HepG2 (cell line): ENCODE data around the gene IFNA14. TPM values are rescaled to one million over a fixed set of nuclear protein-coding genes. Genes with fewer than 3 reads are reported as not detected.

Experiments
- ATAC-seq: fragments of 200-7000 bp; cut with Tn5 transposase; 3 replicates; pipeline ENCODE4 v1.9.1; 2020; ENCODE audit warnings: mild to moderate bottlenecking, moderate library complexity
- BruUV-seq: library from RNA; stranded (reverse); fragments of 400-500 nt; replicated peaks from 2 replicates; lab custom pipeline; 2021; lab: Mats Ljungman, UMichigan
- CTCF ChIA-PET: fragments of 300-600 bp; formaldehyde crosslinking; extraction: SDS; loops from one replicate; lab custom pipeline; 2021; ENCODE audit warnings: low total read pairs, inconsistent platforms, low intra/inter-chr PET ratio; lab: Yijun Ruan, JAX
- POLR2A ChIA-PET: fragments of 350-600 bp; sonication (Branson Sonifier 250); formaldehyde crosslinking; loops from one replicate; lab custom pipeline; 2020; ENCODE audit warnings: antibody characterized with exemption, inconsistent platforms; lab: Yijun Ruan, JAX
- DNase-seq: peaks from one replicate; pipeline ENCODE4 v3.0.0-alpha.2; 2015; ENCODE audit warnings: low spot score
- FAIRE-seq: peaks from 3 replicates; lab custom pipeline; 2011; peaks lifted over from hg19 to GRCh38; lab: Jason Lieb, UNC
- H2AFZ ChIP-seq: one replicate; pipeline ENCODE4 v1.6.1; 2011; ENCODE audit warnings: low read length, inconsistent platforms
- H3K27ac ChIP-seq: fragments of 300-600 bp; 3 replicates; pipeline ENCODE4 v1.8.0; 2011; ENCODE audit warnings: mixed run types, mild to moderate bottlenecking, mixed read lengths, low read length, inconsistent platforms; ENCODE audit not compliant: insufficient read depth; ENCODE audit errors: extremely low read length
- H3K27me3 ChIP-seq, 2 experiments: fragments of 200-600 bp in 1 of 2; 2 replicates in 1 of 2; 3 replicates in 1 of 2; pipeline versions ENCODE4 v1.6.0 to v1.8.0; 2011; ENCODE audit warnings: low read length in 2 of 2, mild to moderate bottlenecking in 2 of 2, moderate library complexity in 2 of 2, inconsistent platforms in 1 of 2; ENCODE audit not compliant: insufficient read depth in 2 of 2, control insufficient read depth in 1 of 2
- H3K36me3 ChIP-seq, 2 experiments: fragments of 200-600 bp in 1 of 2; replicated peaks in 1 of 2; 2 replicates in 1 of 2; 3 replicates in 1 of 2; pipeline versions ENCODE4 v1.5.1 to v1.8.0; 2011; ENCODE audit warnings: low read length in 2 of 2, inconsistent platforms in 1 of 2; ENCODE audit not compliant: insufficient read depth in 2 of 2, control insufficient read depth in 1 of 2
- H3K4me1 ChIP-seq: 2 replicates; pipeline ENCODE4 v1.5.1; 2012; ENCODE audit warnings: low read length, inconsistent platforms; ENCODE audit not compliant: insufficient read depth
- H3K4me2 ChIP-seq: 2 replicates; pipeline ENCODE4 v1.6.0; 2011; ENCODE audit warnings: low read depth, low read length, inconsistent platforms
- H3K4me3 ChIP-seq, 3 experiments: fragments of 200-600 bp in 1 of 3; sonication (generic), shearing (Covaris generic) in 1 of 3; replicated peaks in 1 of 3; 2 replicates each; pipeline ENCODE4 v1.5.1; 2011 to 2016; ENCODE audit warnings: low read length in 3 of 3, inconsistent platforms in 2 of 3, low read depth in 2 of 3, mild to moderate bottlenecking in 2 of 3, control low read depth in 1 of 3, mixed read lengths in 1 of 3; ENCODE audit not compliant: insufficient read depth in 1 of 3
- H3K79me2 ChIP-seq: one replicate; pipeline ENCODE4 v1.6.1; 2011; ENCODE audit warnings: low read length, inconsistent platforms; ENCODE audit not compliant: insufficient read depth
- H3K9ac ChIP-seq: 2 replicates; pipeline ENCODE4 v1.6.0; 2011; ENCODE audit warnings: mild to moderate bottlenecking, low read depth, low read length, inconsistent platforms; ENCODE audit not compliant: insufficient read depth
- H3K9me3 ChIP-seq: 2 replicates; pipeline ENCODE4 v1.5.1; 2012; ENCODE audit warnings: mild to moderate bottlenecking, low read length
- H4K20me1 ChIP-seq: 2 replicates; pipeline ENCODE4 v1.6.0; 2011; ENCODE audit warnings: inconsistent platforms, mild to moderate bottlenecking, low read length, moderate library complexity; ENCODE audit not compliant: insufficient read depth
- CTCF ChIP-seq: sonication (generic); formaldehyde crosslinking; IDR thresholded peaks from 2 replicates; pipeline ENCODE4 v1.5.0; 2020; ENCODE audit warnings: mild to moderate bottlenecking, missing genetic modification reagents, moderate library complexity
- FOXA1 ChIP-seq, 2 experiments: fragments of 450-650 bp in 1 of 2; sonication (generic) in 1 of 2; formaldehyde crosslinking in 1 of 2; IDR thresholded peaks; 2 replicates each; pipeline versions ENCODE4 v1.4.0 to v1.6.1; 2016 to 2020; ENCODE audit warnings: missing genetic modification reagents in 1 of 2
- NR2F6 ChIP-seq, 2 experiments: IDR thresholded peaks; 2 replicates each; pipeline ENCODE4 v1.6.1; 2016; ENCODE audit warnings: antibody characterized with exemption in 1 of 2, mild to moderate bottlenecking in 1 of 2
- RFX5 ChIP-seq: IDR thresholded peaks from 2 replicates; pipeline ENCODE4 v1.6.1; 2011; ENCODE audit warnings: low read depth, low read length, improper control_type of control experiment
- STAG1 ChIP-seq: sonication (generic); formaldehyde crosslinking; IDR thresholded peaks from 2 replicates; pipeline ENCODE4 v1.4.0; 2020; ENCODE audit warnings: missing genetic modification reagents
- ZKSCAN8 ChIP-seq: IDR thresholded peaks from 2 replicates; pipeline ENCODE4 v1.6.1; 2016; ENCODE audit warnings: borderline replicate concordance, missing genetic modification reagents, missing compliant biosample characterization
- WGBS: methylation state at CpG from one replicate; pipeline ENCODE4 v1.1.6; 2017; ENCODE audit warnings: low lambda C conversion rate; 5-methylcytosine and 5-hydroxymethylcytosine counted together
- in situ Hi-C: cut with HindIII; loops from 2 replicates; pipeline ENCODE4 v1.10.0; 2017; ENCODE audit warnings: low pct_unique_long_range_greater_than_20kb; ENCODE audit not compliant: extremely low pct_ligation_motif_present
- intact Hi-C: fragments of 100-400 bp; cut with micrococcal nuclease; formaldehyde crosslinking; loops from one replicate; pipeline ENCODE4 v1.10.0; 2022; ENCODE audit not compliant: unreplicated experiment
- polyA plus RNA-seq, 8 experiments: library from polyadenylated mRNA; depleted of rRNA in 3 of 8; stranded (reverse) in 7 of 8; unstranded in 1 of 8; fragments of >200 nt; fragmentation: Illumina TruSeq in 4 of 8; extraction: Trizol in 4 of 8; gene quantifications; 2 replicates each; pipeline versions ENCODE4 v1.2.1 to v1.2.3, GENCODE V29; 2011 to 2016; ENCODE audit warnings: low read depth in 4 of 8, missing spikeins in 1 of 8, mixed read lengths in 1 of 8; ENCODE audit not compliant: insufficient read depth in 1 of 8
- total RNA-seq, 5 experiments: library from RNA; depleted of rRNA; stranded (reverse); fragments of >200 nt; fragmentation: Illumina TruSeq; extraction: Trizol; gene quantifications; 2 replicates each; pipeline ENCODE4 v1.2.3, GENCODE V29; 2016; ENCODE audit warnings: low read depth in 1 of 5

IFNA14 gene
- total and polyA plus RNA-seq, 2 of the 13 experiments (the other 11 are each of a cell fraction or from before 2014, with no cell fraction given): not detected

- H2AFZ ChIP-seq: no peak overlapping the region
- DNase-seq: peak; percentile 10
- H3K36me3 ChIP-seq: no peaks in the 10 kb centered on the region
- CTCF ChIA-PET: interaction anchor here (1.3 kb wide), 1 partner anchor 144 kb away, joined by 4 read pairs; no protein-coding TSS in a partner anchor
- POLR2A ChIA-PET: no interaction called here
- no peaks in the 10 kb centered on the region for H3K9me3 ChIP-seq
- no peak overlapping the region for H3K9ac ChIP-seq
- TF ChIP-seq FOXA1 (IDR thresholded peaks at IDR 0.05) (no peak), FOXA1 (CRISPR knock-in tag; IDR thresholded peaks at IDR 0.05) (no peak), CTCF (CRISPR knock-in tag) (peak; percentile 37; the same call in 1 of the 2 replicates), STAG1 (CRISPR knock-in tag) (peak; percentile 26; the same call in 1 of the 2 replicates), RFX5 (no peak)
- TF ChIP-seq, all 625 proteins: peak for 2
- Histone ChIP-seq H3K27me3 (no peaks in the 10 kb centered on the region), H3K4me3 (no peak overlapping the region), H3K79me2 (no peaks in the 10 kb centered on the region), H4K20me1 (no peaks in the 10 kb centered on the region), H3K27ac (no peak overlapping the region), H3K4me1 (peaks cover 8% of the 10 kb centered on the region), H3K4me2 (no peak overlapping the region)
- WGBS: 0% methylated on average over 3 of the region's 3 CpGs
- intact Hi-C loops: loop anchor here (5.0 kb wide), 1 partner anchor 144 kb away; no protein-coding TSS in a partner anchor
- FAIRE-seq: no peak
- in situ Hi-C loops: no loop called here
- BruUV-seq: no TSS peak
- ATAC-seq: peak; percentile 88
Observed at GRCh38 chr9:21252721-21253547, 13.1 kb upstream of the IFNA14 start.

GRCh38 chr9:21251638-21252037 lies 11.8 kb upstream of the IFNA14 start:
- peak; percentile 42 for DNase-seq
- H2AFZ ChIP-seq: peak overlapping the region; percentile 15
- H3K27me3 ChIP-seq: no peaks in the 10 kb centered on the region
- intact Hi-C loops: loop anchor here (5.0 kb wide), 1 partner anchor 146 kb away; no protein-coding TSS in a partner anchor
- in situ Hi-C loops: no loop called here
- H3K9ac ChIP-seq: no peak overlapping the region
- no peak overlapping the region for H3K4me3 ChIP-seq
- peak; percentile 79 for ATAC-seq
- POLR2A ChIA-PET: no interaction called here
- H3K79me2 ChIP-seq: no peaks in the 10 kb centered on the region
- peaks cover 8% of the 10 kb centered on the region for H3K4me1 ChIP-seq
- WGBS: 0% methylated on average over 4 of the region's 4 CpGs
- H3K27ac ChIP-seq: no peak overlapping the region
- no peaks in the 10 kb centered on the region for H3K36me3 ChIP-seq
- no peaks in the 10 kb centered on the region for H3K9me3 ChIP-seq
- TF ChIP-seq NR2F6 (IDR thresholded peaks at IDR 0.05) (peak; percentile 47; the same call in 1 of the 2 replicates), NR2F6 (CRISPR knock-in tag; IDR thresholded peaks at IDR 0.05) (peak; percentile 26; the same call in 1 of the 2 replicates), ZKSCAN8 (CRISPR knock-in tag) (no peak)
- TF ChIP-seq, all 625 proteins: peak for 1
- BruUV-seq: no TSS peak
- H3K4me2 ChIP-seq: no peak overlapping the region
- H4K20me1 ChIP-seq: no peaks in the 10 kb centered on the region
- CTCF ChIA-PET: no interaction called here
- FAIRE-seq: no peak
